AG04450 (cell line): ENCODE measurements around the gene CHN1. TPM values are rescaled to one million over a fixed set of nuclear protein-coding genes. Genes with fewer than 3 reads are reported as not detected.

Experiments
- CTCF ChIA-PET: fragments of 300-600, 350-600 bp; formaldehyde crosslinking; extraction: SDS; loops from one replicate; lab custom pipeline; 2022; ENCODE audit warnings: antibody characterized with exemption, inconsistent platforms; lab: Charles Lee
- POLR2A ChIA-PET: fragments of 350-600 bp; formaldehyde crosslinking; extraction: SDS; loops from one replicate; lab custom pipeline; 2021; ENCODE audit warnings: antibody characterized with exemption, inconsistent platforms; lab: Yijun Ruan, JAX
- DNase-seq: peaks from one replicate; pipeline ENCODE4 v3.0.0-alpha.2; 2011; ENCODE audit warnings: low read depth, low spot score
- H3K27ac ChIP-seq: one replicate; pipeline ENCODE4 v1.5.1; 2012; ENCODE audit warnings: low read depth, low read length, control low read depth
- H3K27me3 ChIP-seq: one replicate; pipeline ENCODE4 v1.6.0; 2012; ENCODE audit warnings: low read length; ENCODE audit not compliant: control insufficient read depth, insufficient read depth
- H3K4me3 ChIP-seq: 2 replicates; pipeline ENCODE4 v1.5.1; 2011; ENCODE audit warnings: mild to moderate bottlenecking, low read depth, low read length, control low read depth
- H3K9me3 ChIP-seq: 2 replicates; pipeline ENCODE4 v1.5.1; 2012; ENCODE audit warnings: low read length; ENCODE audit not compliant: control insufficient read depth, insufficient read depth
- polyA plus RNA-seq: library from polyadenylated mRNA; depleted of rRNA; stranded (reverse); fragments of >200 nt; gene quantifications from 2 replicates; pipeline ENCODE4 v1.2.3, GENCODE V29; 2011
- TF ChIP-seq, protein P1 (sequence below): IDR thresholded peaks from 2 replicates; pipeline ENCODE4 v1.5.1; 2011; ENCODE audit warnings: low read depth, low read length, control low read depth, inconsistent platforms

Gene CHN1
- polyA plus RNA-seq, 1 experiment: 258 TPM

DNA sequence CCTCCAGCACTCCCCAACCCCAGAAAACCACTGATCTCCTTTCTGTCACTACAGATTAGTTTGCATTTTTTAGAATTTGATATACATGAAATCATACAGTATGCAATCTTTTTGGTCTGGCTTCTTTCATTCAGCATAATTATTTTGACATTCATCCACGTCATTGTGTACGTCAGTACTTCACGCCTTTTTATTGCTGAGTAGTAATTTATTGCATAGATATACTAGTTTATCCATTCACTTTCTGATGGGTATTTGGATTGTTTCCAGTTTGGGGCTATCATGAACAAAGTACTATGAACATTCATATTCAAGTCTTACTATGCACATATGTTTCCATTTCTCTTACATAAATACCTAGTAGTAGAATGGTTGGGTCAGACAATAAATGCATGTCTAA lies 20.1 kb upstream of the CHN1 start:
- Histone ChIP-seq H3K4me3 (no peak overlapping the region), H3K27me3 (no peaks in the 10 kb centered on the region), H3K9me3 (no peaks in the 10 kb centered on the region), H3K27ac (no peak overlapping the region)
- CTCF ChIA-PET: no interaction called here
- POLR2A ChIA-PET: no interaction called here
- DNase-seq: no peak
- TF ChIP-seq, protein P1, sequence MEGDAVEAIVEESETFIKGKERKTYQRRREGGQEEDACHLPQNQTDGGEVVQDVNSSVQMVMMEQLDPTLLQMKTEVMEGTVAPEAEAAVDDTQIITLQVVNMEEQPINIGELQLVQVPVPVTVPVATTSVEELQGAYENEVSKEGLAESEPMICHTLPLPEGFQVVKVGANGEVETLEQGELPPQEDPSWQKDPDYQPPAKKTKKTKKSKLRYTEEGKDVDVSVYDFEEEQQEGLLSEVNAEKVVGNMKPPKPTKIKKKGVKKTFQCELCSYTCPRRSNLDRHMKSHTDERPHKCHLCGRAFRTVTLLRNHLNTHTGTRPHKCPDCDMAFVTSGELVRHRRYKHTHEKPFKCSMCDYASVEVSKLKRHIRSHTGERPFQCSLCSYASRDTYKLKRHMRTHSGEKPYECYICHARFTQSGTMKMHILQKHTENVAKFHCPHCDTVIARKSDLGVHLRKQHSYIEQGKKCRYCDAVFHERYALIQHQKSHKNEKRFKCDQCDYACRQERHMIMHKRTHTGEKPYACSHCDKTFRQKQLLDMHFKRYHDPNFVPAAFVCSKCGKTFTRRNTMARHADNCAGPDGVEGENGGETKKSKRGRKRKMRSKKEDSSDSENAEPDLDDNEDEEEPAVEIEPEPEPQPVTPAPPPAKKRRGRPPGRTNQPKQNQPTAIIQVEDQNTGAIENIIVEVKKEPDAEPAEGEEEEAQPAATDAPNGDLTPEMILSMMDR: no peak

DNA sequence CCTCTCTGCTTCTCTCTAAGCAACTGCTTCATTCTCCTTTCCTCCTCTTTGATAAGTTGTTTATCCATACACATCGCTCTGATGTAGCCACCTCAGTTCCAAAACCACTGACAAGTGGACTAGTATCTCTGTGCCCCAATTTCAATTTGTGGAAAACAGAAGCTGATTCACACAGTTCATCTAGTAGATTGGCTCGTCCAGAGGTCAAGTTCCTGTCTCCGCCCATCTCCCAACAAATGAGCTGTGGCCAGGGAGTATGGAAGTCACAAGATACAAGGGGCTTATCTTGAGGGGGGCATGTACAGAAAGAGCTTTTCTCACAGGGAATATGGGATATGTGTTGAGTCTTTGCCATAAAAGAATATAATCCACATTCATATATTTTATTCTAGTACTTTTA lies 17.7 kb upstream of the CHN1 start:
- no peaks in the 10 kb centered on the region for H3K9me3 ChIP-seq
- ChIA-PET POLR2A (no interaction called here), CTCF (interaction anchor here (1.0 kb wide), 1 partner anchor 8 kb away, joined by 4 read pairs; no protein-coding TSS in a partner anchor)
- no peak for DNase-seq
- H3K4me3 ChIP-seq: no peak overlapping the region
- H3K27me3 ChIP-seq: no peaks in the 10 kb centered on the region
- H3K27ac ChIP-seq: no peak overlapping the region
- TF ChIP-seq, protein P1: no peak

DNA sequence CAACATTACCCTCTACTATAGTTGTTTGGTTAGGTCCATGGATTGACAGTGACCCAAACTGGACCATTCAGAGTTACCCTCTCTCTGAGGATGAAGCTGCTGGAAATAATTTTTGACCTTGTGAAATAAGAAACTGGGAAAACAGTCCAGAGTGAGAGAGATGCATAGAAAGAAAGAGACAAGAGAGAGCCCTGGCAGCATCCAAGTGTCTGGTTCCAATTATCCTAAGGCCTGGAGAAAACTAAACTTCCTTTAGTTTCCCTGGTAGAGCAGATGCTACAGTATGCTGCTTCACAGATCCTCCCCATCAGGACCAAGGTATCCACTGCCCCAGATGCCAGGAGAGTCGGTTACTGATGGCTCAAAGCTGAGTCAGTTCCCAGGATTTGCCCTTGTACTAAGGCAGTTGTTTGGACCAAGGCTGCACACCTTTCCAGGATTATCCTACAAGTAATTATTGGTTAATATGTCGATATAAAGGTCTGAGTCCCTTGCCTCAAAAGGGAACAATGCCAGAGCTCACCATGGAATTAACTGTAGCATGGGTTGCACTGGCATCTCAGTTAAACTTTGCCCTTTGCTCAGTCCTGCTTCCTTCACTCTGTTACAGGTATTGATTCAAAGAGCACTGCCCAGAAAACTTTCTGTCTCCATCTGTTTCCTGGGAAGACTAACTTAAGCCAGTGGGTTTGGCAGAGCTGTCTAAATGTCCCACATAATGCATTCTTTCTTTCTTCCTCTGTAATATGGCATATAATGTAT lies 14.6 kb upstream of the CHN1 start:
- Histone ChIP-seq H3K27me3 (no peaks in the 10 kb centered on the region), H3K4me3 (no peak overlapping the region), H3K9me3 (no peaks in the 10 kb centered on the region), H3K27ac (no peak overlapping the region)
- no peak for DNase-seq
- CTCF ChIA-PET: no interaction called here
- POLR2A ChIA-PET: no interaction called here
- TF ChIP-seq, protein P1: no peak

DNA sequence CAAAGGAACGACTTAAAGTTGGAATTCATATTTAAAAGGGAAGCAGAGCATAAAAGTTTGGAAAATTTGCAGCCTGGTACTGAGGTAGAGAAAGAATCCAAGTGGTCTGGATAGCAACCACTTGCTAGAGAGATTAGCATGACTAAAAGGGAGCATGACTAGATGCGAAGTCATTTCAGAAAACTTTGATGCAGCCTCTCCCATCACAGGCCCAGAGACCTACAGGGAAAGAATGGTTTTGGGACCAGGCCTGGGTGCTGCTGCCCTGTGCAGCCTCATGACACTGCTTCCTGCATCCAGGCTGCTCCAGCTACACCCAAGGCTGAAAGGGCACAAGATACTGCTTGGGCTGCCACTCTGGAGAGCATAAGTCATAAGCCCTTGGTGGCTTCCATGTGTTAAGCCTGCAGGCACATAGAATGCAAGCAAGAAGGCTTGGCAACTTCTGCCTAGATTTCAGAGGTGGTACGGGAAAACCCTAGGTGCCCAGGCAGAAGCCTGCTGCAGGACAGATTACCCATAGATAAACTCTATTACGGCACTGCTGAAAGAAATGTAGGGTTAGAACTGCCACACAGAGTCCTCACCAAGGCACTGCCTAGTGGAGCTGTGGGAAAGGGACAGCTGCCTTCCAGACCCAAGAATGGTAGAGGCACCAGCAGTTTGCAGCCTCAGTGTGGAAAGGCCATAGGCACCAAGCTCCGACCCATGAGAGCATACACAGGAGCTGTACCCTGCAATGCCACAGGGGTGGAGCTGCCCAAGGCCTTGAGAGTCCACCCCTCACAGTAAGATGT lies 12.6 kb upstream of the CHN1 start:
- ChIA-PET CTCF (no interaction called here), POLR2A (no interaction called here)
- no peak for DNase-seq
- Histone ChIP-seq H3K27me3 (no peaks in the 10 kb centered on the region), H3K4me3 (no peak overlapping the region), H3K9me3 (no peaks in the 10 kb centered on the region), H3K27ac (no peak overlapping the region)
- TF ChIP-seq, protein P1: no peak

DNA sequence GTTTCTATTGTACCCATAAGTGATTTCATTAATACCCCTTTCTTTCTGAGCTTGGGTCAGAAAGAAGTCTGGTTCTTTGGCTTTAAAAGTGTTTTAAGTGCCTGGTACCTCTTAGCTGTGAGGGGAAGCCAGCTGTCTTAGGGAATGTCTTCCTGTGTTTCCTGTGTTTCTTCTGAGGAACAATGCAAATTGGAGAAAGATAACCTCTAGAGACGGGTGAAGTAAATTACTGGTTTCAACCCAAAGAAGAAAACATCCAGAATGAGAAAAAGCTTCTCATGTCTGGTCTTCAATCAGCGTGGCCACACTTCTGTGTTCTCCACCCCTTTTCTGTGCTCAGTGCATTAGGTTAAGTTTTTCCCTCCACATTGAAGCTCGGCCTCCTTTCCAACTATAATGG lies 10.2 kb upstream of the CHN1 start:
- Histone ChIP-seq H3K9me3 (no peaks in the 10 kb centered on the region), H3K27me3 (no peaks in the 10 kb centered on the region), H3K27ac (no peak overlapping the region), H3K4me3 (no peak overlapping the region)
- CTCF ChIA-PET: interaction anchor here (0.8 to 1.9 kb wide), 4 partner anchors 241 to 318 kb away, joined by 3 to 11 read pairs (median 3); no protein-coding TSS in a partner anchor
- TF ChIP-seq, protein P1: no peak
- DNase-seq: no peak
- POLR2A ChIA-PET: no interaction called here
